ENCODE results near the gene AQP2.
A peak's percentile ranks its signal among the peaks of the same experiment; 100 is the strongest.

AQP2 gene, protein sequence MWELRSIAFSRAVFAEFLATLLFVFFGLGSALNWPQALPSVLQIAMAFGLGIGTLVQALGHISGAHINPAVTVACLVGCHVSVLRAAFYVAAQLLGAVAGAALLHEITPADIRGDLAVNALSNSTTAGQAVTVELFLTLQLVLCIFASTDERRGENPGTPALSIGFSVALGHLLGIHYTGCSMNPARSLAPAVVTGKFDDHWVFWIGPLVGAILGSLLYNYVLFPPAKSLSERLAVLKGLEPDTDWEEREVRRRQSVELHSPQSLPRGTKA

DNA sequence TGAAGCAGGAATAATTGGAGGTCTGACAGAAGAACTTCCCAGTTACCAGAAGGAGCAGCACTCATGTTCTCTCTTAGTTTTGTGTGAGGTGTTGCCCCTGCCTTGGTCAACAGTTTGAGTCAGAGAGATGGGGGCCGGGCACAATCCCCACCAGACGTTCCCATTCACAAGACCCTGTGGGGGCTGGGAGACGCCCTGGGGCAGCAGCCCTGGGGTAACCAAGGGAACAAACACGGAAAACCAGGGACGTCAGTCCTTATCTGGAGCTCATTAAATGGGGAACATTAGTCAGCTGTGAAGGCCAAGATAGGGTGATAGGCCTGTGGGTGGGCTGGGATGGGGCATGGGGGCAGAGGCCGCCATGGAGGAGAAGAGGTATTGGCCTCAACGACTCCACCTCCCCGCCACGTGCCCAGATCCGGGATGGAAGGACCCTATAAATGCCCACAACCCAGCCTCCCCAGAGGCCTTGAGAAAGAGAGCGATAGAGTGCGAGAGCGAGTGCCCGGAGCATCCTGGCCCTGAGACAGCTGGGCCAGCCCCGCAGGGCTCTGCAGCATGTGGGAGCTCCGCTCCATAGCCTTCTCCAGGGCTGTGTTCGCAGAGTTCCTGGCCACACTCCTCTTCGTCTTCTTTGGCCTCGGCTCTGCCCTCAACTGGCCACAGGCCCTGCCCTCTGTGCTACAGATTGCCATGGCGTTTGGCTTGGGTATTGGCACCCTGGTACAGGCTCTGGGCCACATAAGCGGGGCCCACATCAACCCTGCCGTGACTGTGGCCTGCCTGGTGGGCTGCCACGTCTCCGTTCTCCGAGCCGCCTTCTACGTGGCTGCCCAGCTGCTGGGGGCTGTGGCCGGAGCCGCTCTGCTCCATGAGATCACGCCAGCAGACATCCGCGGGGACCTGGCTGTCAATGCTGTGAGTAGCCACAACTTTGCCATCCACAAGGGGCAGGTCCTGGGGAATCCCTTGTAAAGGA lies at the start of gene AQP2:
AQP2 (plus strand) TSS at position 465 of the 979 bp plus-strand sequence; CDS start at position 559, 94 bp downstream.
- DNase-seq (ENCODE audit: low read depth) = no peak

DNA sequence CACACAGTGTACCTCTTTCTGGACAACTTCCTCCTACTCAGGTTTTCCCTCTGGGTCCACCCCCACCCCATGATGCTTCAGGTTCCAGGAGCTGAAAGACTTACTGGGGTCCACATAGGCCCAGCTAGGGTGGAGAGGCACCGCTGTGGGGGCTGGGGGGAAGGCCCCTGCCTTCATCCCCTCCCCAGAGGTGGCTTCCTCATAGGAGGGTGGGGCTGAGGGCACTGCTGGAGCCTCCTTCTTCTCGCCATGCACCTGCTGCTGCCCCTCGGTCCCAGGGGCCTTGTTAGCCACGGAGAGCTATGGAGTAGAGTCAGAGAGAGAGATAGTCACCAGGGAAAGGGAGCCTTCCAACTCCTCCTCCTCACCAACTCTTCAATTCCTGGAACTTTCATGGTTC lies 49.5 kb upstream of the AQP2 start:
- DNase-seq (ENCODE audit: low read depth) = no peak

DNA sequence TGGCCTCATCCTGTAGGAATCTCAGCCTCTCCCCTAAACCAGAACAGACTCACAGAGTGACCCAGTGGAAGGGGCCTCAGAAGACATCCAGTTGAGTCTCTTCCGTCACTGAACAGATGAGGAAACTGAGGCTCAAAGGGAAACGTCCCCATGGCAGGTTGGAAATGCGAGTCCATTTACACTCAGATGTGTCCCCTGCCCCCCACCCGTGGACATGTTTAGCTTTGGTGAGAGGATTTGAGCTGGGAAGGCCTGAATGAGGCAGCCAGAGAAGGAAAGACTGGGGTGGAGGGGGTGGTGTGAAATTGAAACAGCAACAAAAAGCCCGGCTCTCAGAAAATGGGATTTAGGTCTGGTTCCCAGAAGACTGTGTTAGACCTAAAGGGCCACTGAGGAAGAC lies 48.6 kb upstream of the AQP2 start:
- no peak for DNase-seq (ENCODE audit: low read depth)

DNA sequence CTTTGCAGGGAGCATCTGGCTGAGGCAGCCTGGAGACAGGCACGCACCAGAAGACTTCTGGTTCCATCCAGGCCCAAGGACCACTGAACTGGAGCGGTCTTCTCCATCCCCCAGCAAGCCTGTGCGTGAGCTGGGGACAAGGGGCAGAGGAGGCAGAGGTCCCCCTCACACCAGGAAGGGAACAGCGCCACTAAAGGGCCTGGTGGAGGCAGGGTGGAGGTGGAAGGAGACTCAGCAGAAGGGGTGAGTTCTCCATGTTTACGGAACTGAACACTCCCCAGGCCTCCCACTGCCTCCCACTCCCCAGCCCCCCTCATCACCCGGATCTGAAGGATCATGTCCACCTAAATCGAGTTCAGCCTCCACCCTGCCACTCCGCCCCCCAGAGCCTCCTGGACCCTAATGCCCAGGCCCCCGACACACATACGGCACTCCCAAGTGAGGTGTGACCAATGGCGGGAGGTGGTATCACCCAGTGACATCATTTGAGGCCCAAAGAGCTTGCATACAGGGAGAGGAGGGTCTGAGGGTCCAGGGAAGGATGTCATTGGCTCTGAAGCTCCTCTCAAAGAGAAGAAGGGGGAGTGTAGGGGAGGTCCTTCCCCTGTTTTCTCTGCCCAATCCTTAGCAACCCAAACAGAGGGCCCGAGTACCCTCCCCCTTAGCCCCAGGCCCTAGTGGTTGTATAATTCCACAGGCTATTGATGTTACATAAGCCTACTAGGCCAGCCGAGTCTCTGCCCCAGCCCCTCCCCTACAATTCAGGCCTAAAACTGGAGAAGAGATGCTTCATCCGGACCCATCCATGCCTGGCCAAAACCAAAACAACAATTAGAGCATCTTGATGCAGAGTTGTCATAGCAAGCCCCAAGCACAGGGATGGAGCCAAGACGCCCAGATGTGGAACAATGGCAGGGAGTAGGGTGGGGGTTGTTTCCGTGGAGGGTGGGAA lies 47.9 kb upstream of the AQP2 start:
- DNase-seq (ENCODE audit: low read depth) = no peak

DNA sequence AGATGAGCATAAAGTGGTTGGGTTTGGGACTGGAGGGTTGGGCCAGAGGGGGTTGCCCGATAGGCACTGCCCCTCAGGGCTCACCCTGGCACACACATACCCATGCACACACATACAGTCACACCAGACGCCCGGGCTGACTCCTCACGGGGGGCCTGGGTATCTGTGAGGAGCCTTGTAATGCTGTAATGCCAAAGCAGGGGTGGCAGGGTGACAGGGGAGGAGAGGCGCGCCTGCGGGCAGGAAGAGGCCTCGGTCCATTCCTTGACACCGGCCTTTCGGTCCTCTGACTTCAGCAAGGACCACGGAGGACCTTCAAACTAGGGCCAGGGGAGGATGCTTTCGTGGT lies 47.2 kb upstream of the AQP2 start:
- DNase-seq (ENCODE audit: low read depth) = no peak

DNA sequence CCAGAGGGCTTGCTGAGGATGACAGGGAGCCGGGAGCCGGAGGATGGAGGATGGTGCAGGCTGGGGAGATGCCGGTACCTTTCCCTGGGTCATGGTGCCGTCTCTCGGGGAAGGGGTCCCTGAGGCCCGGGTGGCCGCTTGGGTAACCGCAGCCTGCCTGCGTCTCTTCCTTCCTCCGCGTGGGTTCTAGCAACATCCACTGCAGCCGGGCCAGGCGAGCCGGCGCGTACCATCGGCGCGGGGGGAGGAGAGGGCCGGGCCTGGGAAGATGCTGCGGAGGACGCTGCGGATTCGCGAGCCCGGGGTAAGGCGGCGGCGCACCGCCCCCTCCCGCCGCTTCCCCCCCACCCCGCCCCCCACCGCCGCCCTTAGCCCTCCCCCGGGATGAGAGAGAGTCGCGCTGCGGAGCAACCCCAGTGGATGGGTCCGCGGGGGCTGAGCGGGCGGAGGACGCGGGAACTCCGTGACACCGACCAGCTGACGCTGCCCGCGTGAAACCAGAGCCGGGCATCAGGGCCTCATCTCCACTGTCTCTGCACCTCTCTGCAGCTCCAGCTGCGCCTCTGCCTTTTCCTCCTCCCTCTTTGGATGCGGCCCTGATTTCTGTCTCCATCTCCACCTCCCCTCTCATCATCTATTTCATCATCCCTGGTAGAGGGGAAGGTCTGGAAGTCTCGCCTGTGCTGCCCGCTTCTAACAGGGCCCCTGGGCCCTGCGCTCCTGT lies 46.7 kb upstream of the AQP2 start, which contains the start of gene FAIM2:
FAIM2 (minus strand) TSS at position 201 of the 724 bp plus-strand sequence; CDS start at position 93, 108 bp downstream.
- DNase-seq (ENCODE audit: low read depth) = peak; percentile 24

DNA sequence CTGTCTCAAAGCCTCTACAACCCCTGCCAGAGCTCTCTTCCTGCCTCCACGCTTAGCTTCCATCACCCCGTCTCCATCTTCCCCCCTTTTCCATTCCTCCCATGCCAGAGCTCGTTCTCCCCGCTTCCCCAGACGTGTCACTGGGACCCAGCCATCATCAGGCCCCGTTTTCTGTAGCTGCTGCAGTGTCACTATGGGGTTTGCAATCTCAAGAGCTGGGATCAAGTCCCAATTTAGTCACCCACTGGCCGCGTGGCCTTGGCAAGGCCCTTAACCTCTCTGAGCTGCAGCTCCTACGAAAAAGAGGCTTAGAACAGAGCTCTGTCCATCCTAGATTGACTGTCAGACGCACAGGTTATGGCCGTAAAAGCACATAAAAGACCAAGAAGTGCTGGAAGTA lies 45.9 kb upstream of the AQP2 start:
- DNase-seq (ENCODE audit: low read depth) = no peak

DNA sequence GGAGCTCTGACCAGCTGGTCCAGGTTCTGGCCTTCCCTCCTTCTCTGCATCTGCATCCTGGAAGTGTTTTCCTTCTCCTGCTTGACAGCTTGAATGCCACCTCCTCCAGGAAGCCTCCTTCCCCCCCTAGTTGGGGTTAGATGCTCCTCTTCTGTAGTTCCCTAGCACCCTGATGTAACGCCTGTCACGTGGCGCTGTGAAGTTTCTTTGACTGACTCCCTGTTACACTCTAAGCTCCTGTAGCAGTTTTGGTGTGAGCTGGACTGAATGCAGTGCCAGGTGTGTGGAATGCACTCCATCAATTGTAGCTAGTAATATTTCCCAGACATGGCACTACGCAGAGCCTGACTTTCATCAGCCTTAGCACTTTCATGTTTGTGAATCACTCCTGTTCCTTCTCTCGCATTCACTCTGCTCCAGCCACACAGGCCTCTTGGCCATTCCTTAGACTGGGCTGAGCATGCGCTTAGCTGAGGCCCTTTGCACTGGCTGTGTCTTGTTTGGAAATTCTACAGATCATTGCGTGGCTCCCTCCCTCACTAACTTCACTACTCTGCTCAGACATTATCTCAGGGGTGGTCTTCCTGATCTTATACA lies 44.7 kb upstream of the AQP2 start:
- no peak for DNase-seq (ENCODE audit: low read depth)

DNA sequence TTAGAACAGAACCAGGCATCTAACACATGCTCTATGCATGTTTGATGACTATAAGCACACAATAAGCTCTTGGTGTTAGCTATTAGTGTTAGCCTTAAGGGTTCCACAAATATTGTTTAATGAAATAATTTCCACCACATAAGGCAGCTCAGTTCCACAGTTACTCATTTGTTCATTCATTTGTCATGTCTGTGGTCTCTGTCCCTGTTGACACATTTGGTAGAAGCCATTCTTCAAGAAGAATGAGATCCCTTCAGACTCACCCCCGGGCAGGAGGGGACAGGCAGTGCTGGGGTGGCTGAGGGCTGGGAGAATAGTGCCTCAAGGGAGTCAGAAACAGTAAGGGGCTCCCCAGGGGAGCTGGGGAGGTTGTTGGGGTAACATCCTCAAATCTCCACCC lies 43.2 kb upstream of the AQP2 start:
- no peak for DNase-seq (ENCODE audit: low read depth)

DNA sequence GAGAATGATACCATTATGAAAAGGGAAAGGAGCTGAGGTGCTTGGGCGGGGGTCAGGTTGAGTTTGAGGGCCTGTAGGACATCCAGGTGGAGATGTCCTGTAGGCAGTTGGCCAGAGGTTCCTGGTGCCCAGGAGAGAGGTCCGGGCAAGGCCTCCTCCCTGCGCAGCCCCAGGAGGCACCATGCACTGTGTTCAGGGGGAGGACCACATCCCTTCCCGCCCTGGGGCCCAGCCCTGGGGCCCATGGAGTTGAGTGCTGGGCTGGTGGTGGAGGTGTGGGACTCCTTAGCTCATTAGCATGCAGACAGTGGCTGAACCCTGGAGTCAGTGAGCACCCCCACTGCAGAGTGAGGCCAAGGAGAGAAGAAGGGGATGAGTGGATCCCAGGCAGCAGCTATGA lies 41.2 kb upstream of the AQP2 start:
- DNase-seq (ENCODE audit: low read depth) = no peak

DNA sequence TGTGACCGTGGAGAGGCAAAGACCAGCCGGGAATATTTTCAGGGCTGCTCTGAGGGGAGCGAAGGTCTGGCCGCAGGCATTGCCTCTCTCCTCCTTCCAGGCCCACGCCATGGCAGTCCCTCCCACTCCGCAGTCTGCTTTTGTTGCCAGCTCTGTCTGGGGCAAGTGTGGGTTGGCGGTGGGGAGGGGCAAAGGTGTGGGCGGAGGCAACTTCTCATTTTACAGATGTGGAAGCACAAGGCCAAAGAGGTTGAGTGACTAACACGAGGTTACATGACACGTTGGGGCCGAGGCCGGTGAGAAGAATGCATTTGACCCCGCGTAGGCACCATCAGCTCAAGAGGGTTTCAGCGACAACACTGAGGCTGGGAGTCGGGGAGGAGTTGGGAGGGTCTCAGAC lies 40.7 kb upstream of the AQP2 start:
- DNase-seq (ENCODE audit: low read depth) = no peak

DNA sequence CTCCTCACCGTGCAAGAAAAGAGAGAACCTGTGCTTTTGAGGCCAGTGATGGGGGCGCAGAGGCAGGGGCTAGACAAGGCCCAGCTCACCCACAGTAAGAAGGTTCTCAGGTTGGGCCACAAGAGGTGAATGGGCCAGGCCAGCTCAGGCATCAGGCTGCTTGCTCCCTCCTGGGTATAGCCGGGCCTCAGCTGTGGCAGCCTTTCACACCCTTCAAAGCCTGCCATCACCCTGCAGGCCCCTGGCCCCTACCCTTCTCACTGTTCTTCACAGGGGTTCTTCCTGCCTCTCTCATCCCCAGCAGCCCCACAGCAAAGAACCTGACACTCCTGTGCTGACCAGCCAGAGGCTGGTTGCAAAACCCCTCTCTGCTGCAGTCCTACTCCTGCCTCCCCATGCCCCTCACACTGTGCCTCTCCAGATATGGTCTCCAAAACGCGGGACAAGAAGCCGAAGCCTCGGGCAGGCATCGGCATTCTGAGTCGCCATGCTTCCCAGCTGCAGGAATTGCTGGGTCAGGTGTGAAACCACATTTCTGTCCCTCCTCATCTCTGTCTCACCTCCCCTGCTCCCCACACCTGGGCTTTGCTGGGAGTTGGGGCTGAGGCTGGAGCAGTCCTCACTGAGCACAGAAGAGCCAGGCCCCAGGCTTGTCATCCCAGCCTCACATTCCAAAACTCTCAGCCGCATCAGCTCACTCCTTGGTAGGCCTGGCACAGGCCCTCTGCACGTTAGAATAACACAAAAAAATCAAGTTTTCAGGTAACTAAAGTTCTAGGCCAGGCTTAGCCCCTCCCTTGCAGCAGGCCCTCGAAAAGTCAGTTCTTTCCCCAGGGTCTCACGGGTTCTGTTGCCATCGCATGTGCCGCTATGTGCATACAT lies 40.0 kb upstream of the AQP2 start:
- DNase-seq (ENCODE audit: low read depth) = no peak

DNA sequence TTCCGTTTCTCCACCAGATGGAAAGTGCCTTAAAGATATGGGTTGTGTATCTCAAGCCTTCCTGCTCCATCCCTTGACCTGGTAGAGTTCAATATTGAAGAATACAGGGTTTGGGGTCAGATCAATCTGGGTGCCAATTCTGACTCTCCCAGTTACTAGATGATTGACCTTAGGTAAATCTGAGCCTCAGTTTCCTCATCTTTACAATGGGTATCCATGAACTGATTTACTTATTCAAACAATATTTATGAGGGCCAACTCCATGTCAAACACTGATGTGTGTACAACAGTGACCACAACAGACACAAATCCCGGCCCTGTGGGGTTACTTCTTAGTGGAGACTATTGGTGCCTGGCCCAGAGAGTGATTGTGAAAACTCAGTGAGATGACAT lies 39.3 kb upstream of the AQP2 start:
- no peak for DNase-seq (ENCODE audit: low read depth)

DNA sequence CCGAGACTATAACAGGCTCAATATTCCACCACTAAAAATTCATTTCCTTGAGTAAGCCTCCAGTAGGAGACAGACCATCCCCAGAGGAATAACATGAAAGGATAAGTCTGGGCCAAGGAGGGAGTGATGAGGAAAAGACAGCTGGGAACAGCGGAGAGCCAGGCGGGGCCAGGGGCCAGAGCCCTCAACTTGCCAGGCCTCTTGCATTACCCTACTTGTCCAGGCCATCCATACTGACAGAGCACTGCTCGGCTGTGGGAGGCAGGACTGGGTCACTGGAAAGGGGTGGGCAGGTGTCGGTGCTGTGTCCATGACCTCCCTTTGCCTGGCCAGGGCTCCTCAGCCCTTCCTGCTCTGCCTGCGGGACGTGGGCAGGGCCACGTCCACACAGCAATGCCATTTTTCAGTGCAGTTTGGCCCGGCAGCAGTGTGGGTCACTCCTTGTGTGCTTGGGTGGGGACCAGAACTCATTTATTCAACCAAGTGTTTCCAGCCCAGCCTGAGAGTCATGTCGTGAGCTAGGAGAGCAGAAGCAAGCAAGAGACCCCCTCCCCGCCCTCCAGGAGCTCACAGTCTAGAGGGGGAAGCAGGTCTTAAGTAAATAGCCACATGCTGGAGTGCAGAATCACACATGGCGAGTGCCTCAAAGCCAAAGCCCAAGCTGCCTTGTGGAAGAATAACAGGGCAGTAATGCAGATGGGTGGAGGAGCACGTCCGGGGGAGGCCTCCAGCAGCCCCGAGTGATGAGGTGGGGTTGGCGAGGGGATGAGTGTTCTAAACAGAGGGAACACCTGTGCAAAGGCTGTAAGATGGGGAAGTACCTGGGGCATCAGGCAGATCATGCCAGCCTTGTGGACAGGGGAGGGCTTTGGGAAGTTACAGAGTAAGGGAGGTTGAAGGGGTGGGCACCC lies 37.9 kb upstream of the AQP2 start:
- DNase-seq (ENCODE audit: low read depth) = no peak

DNA sequence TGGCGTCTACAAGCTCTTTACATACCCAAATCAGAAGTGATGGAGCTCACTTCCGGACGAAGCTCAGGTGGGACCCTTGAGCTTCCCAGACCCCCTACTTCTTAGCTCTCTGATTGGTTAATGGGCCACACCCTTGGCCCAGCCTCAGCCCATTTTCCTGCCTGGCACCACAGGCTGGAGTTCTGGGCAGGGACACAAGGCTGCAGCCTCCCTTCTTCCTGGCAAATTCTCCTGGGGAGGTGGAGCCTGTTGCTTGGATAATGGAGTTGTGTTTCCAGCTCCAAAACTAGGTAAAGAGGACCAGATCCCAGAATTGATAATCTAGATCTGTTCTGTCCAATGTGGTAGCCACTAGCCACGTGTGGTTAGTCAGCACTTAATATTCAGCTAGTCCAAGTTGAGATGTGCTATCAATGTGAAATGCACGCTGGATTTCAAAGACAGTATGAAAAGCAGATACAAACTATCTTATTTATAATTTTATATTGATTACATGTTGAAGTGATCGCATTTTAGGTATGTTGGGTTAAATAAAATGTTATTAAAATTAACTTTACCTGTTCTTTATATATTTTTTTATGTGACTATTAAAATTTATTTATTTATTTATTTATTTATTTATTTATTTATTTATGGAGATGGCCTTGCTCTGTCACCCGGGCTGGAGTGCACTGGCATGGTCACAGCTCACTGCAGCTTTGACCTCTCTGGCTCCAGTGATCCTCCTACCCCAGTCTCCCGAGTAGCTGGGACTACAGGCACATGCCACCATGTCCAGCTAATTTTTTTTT lies 34.2 kb upstream of the AQP2 start:
- no peak for DNase-seq (ENCODE audit: low read depth)

DNA sequence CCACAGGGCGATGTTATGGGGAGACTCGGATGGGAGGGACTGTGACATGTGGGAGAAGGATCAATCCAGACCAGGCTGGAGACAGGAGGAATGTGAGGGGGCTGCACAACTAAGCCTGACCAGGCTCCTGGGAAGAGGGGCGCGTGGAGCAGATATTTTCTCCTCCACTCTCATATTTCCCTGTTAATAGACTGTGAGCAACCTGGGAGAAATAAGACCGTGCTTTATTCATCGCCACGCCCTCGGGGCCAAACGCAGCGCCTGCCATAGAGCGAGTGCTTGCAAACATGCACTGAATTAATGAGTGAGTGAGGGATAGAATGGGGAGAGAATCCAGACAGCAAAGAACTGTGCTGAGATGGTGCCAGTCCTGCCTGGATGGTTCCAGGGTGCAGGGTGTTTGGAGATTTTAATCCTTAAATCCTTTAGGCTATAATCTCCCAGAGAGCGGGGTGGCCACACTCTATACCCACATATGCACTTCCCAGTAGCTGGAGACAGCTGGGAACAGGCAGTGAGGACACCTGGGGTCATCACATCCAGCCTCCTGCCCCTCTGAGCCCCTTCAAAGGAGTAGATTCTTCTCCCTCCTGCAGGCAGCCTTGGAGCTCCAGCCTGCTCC lies 33.3 kb upstream of the AQP2 start:
- DNase-seq (ENCODE audit: low read depth) = no peak

DNA sequence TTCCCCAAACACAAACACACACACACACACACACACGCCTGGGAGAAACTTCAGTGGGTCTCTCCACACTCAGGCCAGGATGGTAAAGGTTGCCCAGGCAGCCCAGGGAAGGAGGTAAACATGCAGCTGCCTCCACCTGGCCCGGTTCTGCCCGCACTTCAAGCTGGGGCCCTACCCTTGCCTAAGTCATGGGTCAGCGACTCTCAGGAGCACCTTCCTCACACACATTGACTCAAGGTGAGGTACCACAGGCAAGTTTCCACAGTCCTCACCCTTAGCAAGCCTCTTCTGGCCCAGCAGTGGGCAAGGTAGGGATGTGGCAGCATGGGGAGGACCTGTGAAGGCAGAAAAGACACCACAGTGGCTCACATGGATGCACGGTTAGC lies 32.8 kb upstream of the AQP2 start:
- DNase-seq (ENCODE audit: low read depth) = no peak

Measured in stimulated activated CD8-positive, alpha-beta memory T cell treated with anti-CD3 and anti-CD28 coated beads, Interleukin-12 subunit alpha, Interleukin-12 subunit beta, amount 100 ng/mL, for 4 hours (primary cell).